ENCODE results near the gene PPARA.

DNA sequence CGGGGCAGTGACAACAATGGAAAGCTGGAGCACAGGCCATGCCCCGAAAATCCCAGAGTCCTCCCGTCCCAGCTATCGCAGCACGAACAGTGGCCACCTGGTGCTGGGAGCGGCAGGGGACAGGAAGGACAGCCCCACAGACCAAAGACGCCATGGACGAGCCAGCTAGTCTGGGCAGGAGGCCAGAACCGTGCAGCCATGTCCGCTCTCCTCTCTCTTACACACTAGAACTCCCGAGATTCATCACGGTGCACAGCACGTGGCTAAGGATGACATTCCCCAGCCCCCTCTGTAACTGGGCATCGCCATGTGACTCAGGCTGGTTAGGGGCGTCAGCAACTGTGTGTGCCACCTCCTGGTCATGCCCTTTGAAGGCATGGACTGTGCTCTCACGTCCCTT lies 95.2 kb downstream of the PPARA start:
- TF ChIP-seq ZNF778 (CRISPR knock-in tag; IDR thresholded peaks at IDR 0.05) = no peak
- TF ChIP-seq EHMT2 (IDR thresholded peaks at IDR 0.05) = no peak
- no peak for TF ChIP-seq CBX8 (IDR thresholded peaks at IDR 0.05; ENCODE audit: borderline replicate concordance, extremely low read depth, low read depth, low read length, poor library complexity, severe bottlenecking)
- no peak for TF ChIP-seq BCL6 (CRISPR knock-in tag; IDR thresholded peaks at IDR 0.05)
- no peak for TF ChIP-seq YY1 (IDR thresholded peaks at IDR 0.05; ENCODE audit: borderline replicate concordance in 1 of 3, control insufficient read depth in 1 of 3, extremely low read depth in 1 of 3, insufficient read depth in 3 of 3, insufficient read length in 1 of 3, insufficient replicate concordance in 2 of 3, low read depth in 1 of 3, low read length in 2 of 3)
- no peak for TF ChIP-seq HOXB6 (CRISPR knock-in tag; IDR thresholded peaks at IDR 0.05; ENCODE audit: borderline replicate concordance)
- TF ChIP-seq, protein P1, sequence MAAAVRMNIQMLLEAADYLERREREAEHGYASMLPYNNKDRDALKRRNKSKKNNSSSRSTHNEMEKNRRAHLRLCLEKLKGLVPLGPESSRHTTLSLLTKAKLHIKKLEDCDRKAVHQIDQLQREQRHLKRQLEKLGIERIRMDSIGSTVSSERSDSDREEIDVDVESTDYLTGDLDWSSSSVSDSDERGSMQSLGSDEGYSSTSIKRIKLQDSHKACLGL (CRISPR knock-in tag; IDR thresholded peaks at IDR 0.05; ENCODE audit: borderline replicate concordance, poor library complexity, severe bottlenecking) = no peak
- no peak for TF ChIP-seq SNRNP70 (optimal IDR thresholded peaks at IDR 0.05; ENCODE audit: low read depth, low read length)
- no peak for TF ChIP-seq NFATC3 (IDR thresholded peaks at IDR 0.05)
- no peak for TF ChIP-seq EZH2 (IDR thresholded peaks at IDR 0.05; ENCODE audit: borderline replicate concordance, low read depth, low read length)
- TF ChIP-seq DMBX1 (CRISPR knock-in tag; IDR thresholded peaks at IDR 0.05; ENCODE audit: borderline replicate concordance) = no peak
- no peak for TF ChIP-seq RHOXF2B (CRISPR knock-in tag; conservative IDR thresholded peaks at IDR 0.05)
- TF ChIP-seq PHF21A (IDR thresholded peaks at IDR 0.05; ENCODE audit: borderline replicate concordance, low read depth) = no peak
- TF ChIP-seq POLR2AphosphoS5 (IDR thresholded peaks at IDR 0.05; ENCODE audit: control insufficient read depth, insufficient read depth, low read depth, low read length) = no peak

Data from K562 (cell line).